Esophagus muscularis mucosa (tissue), 4 donors: ENCODE data around the gene YY1. TPM values are rescaled to one million over a fixed set of nuclear protein-coding genes. Genes with fewer than 3 reads are reported as not detected.
"Not testable (repeated sequence)": the region's sequence is repeated elsewhere in the genome, so short reads cannot be mapped to it uniquely, and the experiment has no call there.

Source experiments
- DNase-seq: peaks from one replicate; pipeline ENCODE4 v3.0.0-alpha.2; 2017; ENCODE audit errors: extremely low spot score
- H3K27ac ChIP-seq, 4 donors: fragments of 200-600 bp; sonication (generic); replicated peaks in 1 of 4; 1 replicate in 3 of 4; 2 replicates in 1 of 4; pipeline ENCODE4 v1.5.1; 2016 to 2019; ENCODE audit warnings: mild to moderate bottlenecking in 1 of 4
- H3K27me3 ChIP-seq, 4 donors: fragments of 200-600 bp; sonication (generic); one replicate each; pipeline versions ENCODE4 v1.5.1 to v1.6.0; 2016 to 2019
- H3K36me3 ChIP-seq, 4 donors: fragments of 200-600 bp; sonication (generic); one replicate each; pipeline ENCODE4 v1.5.1; 2016 to 2019
- H3K4me1 ChIP-seq, 4 donors: fragments of 200-600 bp; sonication (generic); one replicate each; pipeline ENCODE4 v1.5.1; 2016 to 2019
- H3K4me3 ChIP-seq, 4 donors: fragments of 200-600 bp; sonication (generic); 1 replicate in 2 of 4; 2 replicates in 2 of 4; pipeline ENCODE4 v1.5.1; 2016 to 2019; ENCODE audit warnings: mild to moderate bottlenecking in 4 of 4, moderate library complexity in 1 of 4
- H3K9me3 ChIP-seq, 4 donors: fragments of 200-600 bp; sonication (generic); 1 replicate in 3 of 4; 2 replicates in 1 of 4; pipeline ENCODE4 v1.5.1; 2016 to 2019
- CTCF ChIP-seq, 3 experiments: fragments of 200-600 bp in 2 of 3; fragments of 450-650 bp in 1 of 3; sonication (generic) in 2 of 3; IDR thresholded peaks; one replicate each; pipeline ENCODE4 v1.5.1; 2017 to 2019; ENCODE audit warnings: antibody characterized with exemption in 3 of 3, mild to moderate bottlenecking in 2 of 3, moderate library complexity in 1 of 3
- EP300 ChIP-seq: sonication (generic); formaldehyde crosslinking; IDR thresholded peaks from one replicate; pipeline ENCODE4 v1.6.1; 2017; ENCODE audit warnings: antibody characterized with exemption
- POLR2A ChIP-seq: fragments of 450-650 bp; IDR thresholded peaks from one replicate; pipeline ENCODE4 v1.6.1; 2017; ENCODE audit warnings: antibody characterized with exemption, moderate library complexity, mild to moderate bottlenecking, low read depth
- POLR2AphosphoS5 ChIP-seq, 2 donors: sonication (generic); formaldehyde crosslinking; IDR thresholded peaks; one replicate each; pipeline ENCODE4 v1.6.1; 2017; ENCODE audit warnings: antibody characterized with exemption in 2 of 2
- WGBS: methylation state at CpG from one replicate; pipeline ENCODE4 v1.1.5; 2018; 5-methylcytosine and 5-hydroxymethylcytosine counted together
- intact Hi-C: fragments of 100-400 bp; cut with DNase I; formaldehyde crosslinking; loops from one replicate; pipeline ENCODE4 v1.15.1; 2023
- total RNA-seq, 4 donors: library from RNA; depleted of rRNA; stranded (reverse); fragments of >200 nt; gene quantifications; one replicate each; pipeline versions ENCODE4 v1.1.0 to v1.2.1, GENCODE V29; 2016

Gene YY1
- total RNA-seq, 4 donors from 2014 or later = 54.8 to 83.4 (median 62.7) TPM

GRCh38 chr14:100281286-100282082 is 42.5 kb downstream of the YY1 start:
- H3K36me3 ChIP-seq = peaks cover 0 to 31% (median 13%) of the 10 kb centered on the region in 4 donors
- intact Hi-C loops = no loop called here
- DNase-seq = no peak
- no peak overlapping the region for H3K4me3 ChIP-seq
- 66% methylated on average over 5 of the region's 11 CpGs for WGBS
- no peak for TF ChIP-seq POLR2AphosphoS5 (IDR thresholded peaks at IDR 0.05)
- TF ChIP-seq POLR2A = no peak
- TF ChIP-seq EP300 = no peak
- TF ChIP-seq CTCF (IDR thresholded peaks at IDR 0.05) = no peak
- H3K4me1 ChIP-seq = peaks cover 17 to 58% (median 29%) of the 10 kb centered on the region in 4 donors
- no peaks in the 10 kb centered on the region for H3K9me3 ChIP-seq
- no peak overlapping the region for H3K27ac ChIP-seq
- no peaks in the 10 kb centered on the region for H3K27me3 ChIP-seq

- Histone ChIP-seq H3K27ac (no peak overlapping the region), H3K36me3 (peaks cover 0 to 26% (median 7%) of the 10 kb centered on the region in 4 donors), H3K4me1 (peaks cover 17 to 54% (median 29%) of the 10 kb centered on the region in 4 donors), H3K27me3 (no peaks in the 10 kb centered on the region), H3K4me3 (no peak overlapping the region), H3K9me3 (no peaks in the 10 kb centered on the region)
- 95% methylated on average over 7 of the region's 7 CpGs for WGBS
- intact Hi-C loops = no loop called here
- no peak for DNase-seq
- TF ChIP-seq POLR2AphosphoS5 (IDR thresholded peaks at IDR 0.05) = no peak
- TF ChIP-seq EP300 = no peak
- no peak for TF ChIP-seq CTCF (IDR thresholded peaks at IDR 0.05)
- no peak for TF ChIP-seq POLR2A
Observed at GRCh38 chr14:100282083-100282350, 43.1 kb downstream of the YY1 start.

GRCh38 chr14:100282766-100283419 is 43.9 kb downstream of the YY1 start:
- whole genome bisulfite sequencing = 89% methylated on average over 9 of the region's 9 CpGs
- Histone ChIP-seq H3K4me3 (no peak overlapping the region), H3K36me3 (peaks cover 0 to 17% (median 0%) of the 10 kb centered on the region in 4 donors), H3K27ac (no peak overlapping the region), H3K27me3 (no peaks in the 10 kb centered on the region), H3K9me3 (no peaks in the 10 kb centered on the region), H3K4me1 (peaks cover 17 to 51% (median 29%) of the 10 kb centered on the region in 4 donors)
- intact Hi-C loops = no loop called here
- no peak for TF ChIP-seq CTCF (IDR thresholded peaks at IDR 0.05)
- TF ChIP-seq POLR2A = no peak
- no peak for TF ChIP-seq POLR2AphosphoS5 (IDR thresholded peaks at IDR 0.05)
- TF ChIP-seq EP300 = no peak
- DNase-seq = no peak

- H3K27me3 ChIP-seq, intact Hi-C loops, DNase-seq, H3K27ac ChIP-seq, H3K4me3 ChIP-seq, H3K9me3 ChIP-seq: not testable (repeated sequence)
- 93% methylated on average over 8 of the region's 9 CpGs for WGBS
- peaks cover 17 to 49% (median 28%) of the 10 kb centered on the region in 4 donors for H3K4me1 ChIP-seq
- peaks cover 0 to 17% (median 0%) of the 10 kb centered on the region in 4 donors for H3K36me3 ChIP-seq
Observed at GRCh38 chr14:100283436-100283835, 44.5 kb downstream of the YY1 start.

GRCh38 chr14:100283984-100284881 is 45.3 kb downstream of the YY1 start:
- Histone ChIP-seq H3K36me3 (peaks cover 0 to 17% (median 3%) of the 10 kb centered on the region in 4 donors), H3K4me3 (peak overlapping the region; percentile 81 to 95 (median 87)), H3K9me3 (no peaks in the 10 kb centered on the region), H3K27ac (peak overlapping the region; percentile 91 to 93 (median 92)), H3K27me3 (no peaks in the 10 kb centered on the region), H3K4me1 (peaks cover 17 to 46% (median 28%) of the 10 kb centered on the region in 4 donors)
- WGBS = 65% methylated on average over 26 of the region's 26 CpGs
- no peak for DNase-seq
- TF ChIP-seq POLR2AphosphoS5 (IDR thresholded peaks at IDR 0.05) (no peak), CTCF (IDR thresholded peaks at IDR 0.05) (no peak), POLR2A (no peak), EP300 (no peak)
- intact Hi-C loops = no loop called here
